ENCODE data around the gene KERA. TPM values are rescaled to one million over a fixed set of nuclear protein-coding genes. Genes with fewer than 3 reads are reported as not detected.

The KERA gene
- polyA plus RNA-seq, 1 donor (not counting 4 experiments of a cell fraction or from before 2014, with no cell fraction given), result not detected

GRCh38 chr12:91098461-91098860 lies 40.6 kb upstream of the KERA start:
- H2AFZ ChIP-seq (ENCODE audit: control insufficient read depth, low read length), result no peak overlapping the region
- TF ChIP-seq EZH2 (IDR thresholded peaks at IDR 0.05; ENCODE audit: low read length), result no peak
- no peak for TF ChIP-seq CTCF (optimal IDR thresholded peaks at IDR 0.05 in 1 of 3, IDR thresholded peaks at IDR 0.05 in 1 of 3, conservative IDR thresholded peaks at IDR 0.05 in 1 of 3; ENCODE audit: extremely low read depth in 1 of 3, insufficient read depth in 2 of 3, low read length in 3 of 3)
- FAIRE-seq (no peak), DNase-seq (ENCODE audit: low read depth, low spot score) (no peak)
- H4K20me1 ChIP-seq (ENCODE audit: control insufficient read depth, extremely low read depth, insufficient read depth, low read length), result no peaks in the 10 kb centered on the region
- no peaks in the 10 kb centered on the region for H3K9me3 ChIP-seq (ENCODE audit: control insufficient read depth, low read depth, low read length)
- no peaks in the 10 kb centered on the region for H3K36me3 ChIP-seq (ENCODE audit: control insufficient read depth in 2 of 2, extremely low read depth in 1 of 2, insufficient read depth in 2 of 2, low read length in 2 of 2)
- no peaks in the 10 kb centered on the region for H3K27me3 ChIP-seq (ENCODE audit: control insufficient read depth, extremely low read depth, insufficient read depth, low read length)
- no peaks in the 10 kb centered on the region for H3K9me1 ChIP-seq (ENCODE audit: control insufficient read depth, extremely low read depth, insufficient read depth, low read length)
- no peak overlapping the region for H3K4me2 ChIP-seq (ENCODE audit: control insufficient read depth, extremely low read depth, insufficient read depth, low read depth, low read length)
- H3K4me1 ChIP-seq (ENCODE audit: control insufficient read depth, extremely low read depth, insufficient read depth, low read length), result peaks cover 6% of the 10 kb centered on the region
- dilution Hi-C loops (cut with MboI; ENCODE audit: extremely low pct_ligation_motif_present, low sequenced_read_pairs), result no loop called here
- H3K27ac ChIP-seq (ENCODE audit: control insufficient read depth, insufficient read depth, low read length), result no peak overlapping the region
- H3K9ac ChIP-seq (ENCODE audit: control insufficient read depth, extremely low read depth, insufficient read depth, low read length), result no peak overlapping the region
- no peaks in the 10 kb centered on the region for H3K79me2 ChIP-seq (ENCODE audit: control insufficient read depth, insufficient read depth, low read length)
- no peak overlapping the region for H3K4me3 ChIP-seq (ENCODE audit: control insufficient read depth in 2 of 3, extremely low read depth in 1 of 3, insufficient read depth in 2 of 3, low read depth in 1 of 3, low read length in 3 of 3)

GRCh38 chr12:91094957-91095356 lies 37.1 kb upstream of the KERA start:
- TF ChIP-seq EZH2 (IDR thresholded peaks at IDR 0.05; ENCODE audit: low read length) (no peak), CTCF (optimal IDR thresholded peaks at IDR 0.05 in 1 of 3, IDR thresholded peaks at IDR 0.05 in 1 of 3, conservative IDR thresholded peaks at IDR 0.05 in 1 of 3; ENCODE audit: extremely low read depth in 1 of 3, insufficient read depth in 2 of 3, low read length in 3 of 3) (no peak)
- H3K27me3 ChIP-seq (ENCODE audit: control insufficient read depth, extremely low read depth, insufficient read depth, low read length), result no peaks in the 10 kb centered on the region
- no peak overlapping the region for H3K4me2 ChIP-seq (ENCODE audit: control insufficient read depth, extremely low read depth, insufficient read depth, low read depth, low read length)
- no peak overlapping the region for H3K27ac ChIP-seq (ENCODE audit: control insufficient read depth, insufficient read depth, low read length)
- H3K4me1 ChIP-seq (ENCODE audit: control insufficient read depth, extremely low read depth, insufficient read depth, low read length), result peaks cover 6% of the 10 kb centered on the region
- dilution Hi-C loops (cut with MboI; ENCODE audit: extremely low pct_ligation_motif_present, low sequenced_read_pairs), result no loop called here
- H3K9ac ChIP-seq (ENCODE audit: control insufficient read depth, extremely low read depth, insufficient read depth, low read length), result no peak overlapping the region
- no peaks in the 10 kb centered on the region for H3K9me1 ChIP-seq (ENCODE audit: control insufficient read depth, extremely low read depth, insufficient read depth, low read length)
- no peaks in the 10 kb centered on the region for H4K20me1 ChIP-seq (ENCODE audit: control insufficient read depth, extremely low read depth, insufficient read depth, low read length)
- H3K4me3 ChIP-seq (ENCODE audit: control insufficient read depth in 2 of 3, extremely low read depth in 1 of 3, insufficient read depth in 2 of 3, low read depth in 1 of 3, low read length in 3 of 3), result no peak overlapping the region
- no peak overlapping the region for H2AFZ ChIP-seq (ENCODE audit: control insufficient read depth, low read length)
- FAIRE-seq, result no peak
- no peaks in the 10 kb centered on the region for H3K79me2 ChIP-seq (ENCODE audit: control insufficient read depth, insufficient read depth, low read length)
- H3K9me3 ChIP-seq (ENCODE audit: control insufficient read depth, low read depth, low read length), result no peaks in the 10 kb centered on the region
- no peak for DNase-seq (ENCODE audit: low read depth, low spot score)
- no peaks in the 10 kb centered on the region for H3K36me3 ChIP-seq (ENCODE audit: control insufficient read depth in 2 of 2, extremely low read depth in 1 of 2, insufficient read depth in 2 of 2, low read length in 2 of 2)
